ENCODE data around the gene ITIH1.
"Not testable (repeated sequence)": the region's sequence is repeated elsewhere in the genome, so short reads cannot be mapped to it uniquely, and the experiment has no call there.

Gene ITIH1, protein sequence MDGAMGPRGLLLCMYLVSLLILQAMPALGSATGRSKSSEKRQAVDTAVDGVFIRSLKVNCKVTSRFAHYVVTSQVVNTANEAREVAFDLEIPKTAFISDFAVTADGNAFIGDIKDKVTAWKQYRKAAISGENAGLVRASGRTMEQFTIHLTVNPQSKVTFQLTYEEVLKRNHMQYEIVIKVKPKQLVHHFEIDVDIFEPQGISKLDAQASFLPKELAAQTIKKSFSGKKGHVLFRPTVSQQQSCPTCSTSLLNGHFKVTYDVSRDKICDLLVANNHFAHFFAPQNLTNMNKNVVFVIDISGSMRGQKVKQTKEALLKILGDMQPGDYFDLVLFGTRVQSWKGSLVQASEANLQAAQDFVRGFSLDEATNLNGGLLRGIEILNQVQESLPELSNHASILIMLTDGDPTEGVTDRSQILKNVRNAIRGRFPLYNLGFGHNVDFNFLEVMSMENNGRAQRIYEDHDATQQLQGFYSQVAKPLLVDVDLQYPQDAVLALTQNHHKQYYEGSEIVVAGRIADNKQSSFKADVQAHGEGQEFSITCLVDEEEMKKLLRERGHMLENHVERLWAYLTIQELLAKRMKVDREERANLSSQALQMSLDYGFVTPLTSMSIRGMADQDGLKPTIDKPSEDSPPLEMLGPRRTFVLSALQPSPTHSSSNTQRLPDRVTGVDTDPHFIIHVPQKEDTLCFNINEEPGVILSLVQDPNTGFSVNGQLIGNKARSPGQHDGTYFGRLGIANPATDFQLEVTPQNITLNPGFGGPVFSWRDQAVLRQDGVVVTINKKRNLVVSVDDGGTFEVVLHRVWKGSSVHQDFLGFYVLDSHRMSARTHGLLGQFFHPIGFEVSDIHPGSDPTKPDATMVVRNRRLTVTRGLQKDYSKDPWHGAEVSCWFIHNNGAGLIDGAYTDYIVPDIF

GRCh38 chr3:52777127-52777958 is at the start of gene ITIH1:
Gene ITIH1 (plus strand): TSS chr3:52777599. CDS start chr3:52777616, 17 bp downstream.
- Histone ChIP-seq H3K4me3 (ENCODE audit: low read depth in 1 of 2, low read length in 2 of 2) (no peak within 1 kb of the TSS), H3K36me3 (ENCODE audit: control insufficient read depth in 1 of 2, insufficient read depth in 2 of 2, low read length in 2 of 2) (no peaks in the 10 kb centered on the region), H3K27ac (ENCODE audit: low read length) (no peak within 1 kb of the TSS), H3K9me3 (ENCODE audit: control insufficient read depth in 1 of 2, low read length in 2 of 2) (no peaks in the 10 kb centered on the region), H3K27me3 (ENCODE audit: low read depth, low read length) (no peaks in the 10 kb centered on the region), H3K4me1 (ENCODE audit: control insufficient read depth in 1 of 2, insufficient read depth in 2 of 2, low read length in 2 of 2) (no peaks in the 10 kb centered on the region)

GRCh38 chr3:52728753-52729152 is 48.6 kb upstream of the ITIH1 start:
- H3K36me3 ChIP-seq (ENCODE audit: control insufficient read depth in 1 of 2, insufficient read depth in 2 of 2, low read length in 2 of 2) = peaks cover 14 to 33% of the 10 kb centered on the region in 2 donors
- H3K9me3 ChIP-seq (ENCODE audit: control insufficient read depth in 1 of 2, low read length in 2 of 2); H3K4me3 ChIP-seq (ENCODE audit: low read depth in 1 of 2, low read length in 2 of 2); H3K4me1 ChIP-seq (ENCODE audit: control insufficient read depth in 1 of 2, insufficient read depth in 2 of 2, low read length in 2 of 2); H3K27ac ChIP-seq (ENCODE audit: low read length); H3K27me3 ChIP-seq (ENCODE audit: low read depth, low read length): not testable (repeated sequence)

DNA sequence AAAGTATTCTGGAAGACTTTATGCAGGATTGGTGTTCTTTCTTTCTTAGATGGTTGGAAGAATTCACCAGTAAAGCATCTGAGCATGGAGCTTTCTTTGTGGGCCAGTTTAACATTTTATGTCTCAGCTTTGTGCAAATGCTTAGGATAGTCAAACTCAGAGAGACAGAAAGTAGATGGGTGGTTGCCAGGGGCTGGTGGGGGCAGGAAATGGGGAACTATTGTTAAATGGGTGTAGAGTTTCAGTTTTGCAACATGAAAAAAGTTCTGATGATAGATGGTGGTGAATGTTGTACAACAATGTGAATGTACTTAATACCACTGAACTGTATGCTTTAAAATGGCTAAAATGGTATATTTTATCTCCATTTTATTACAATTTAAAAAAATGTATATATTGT is 46.7 kb upstream of the ITIH1 start:
- Histone ChIP-seq H3K4me3 (ENCODE audit: low read depth in 1 of 2, low read length in 2 of 2) (no peak overlapping the region), H3K4me1 (ENCODE audit: control insufficient read depth in 1 of 2, insufficient read depth in 2 of 2, low read length in 2 of 2) (no peaks in the 10 kb centered on the region), H3K27me3 (ENCODE audit: low read depth, low read length) (no peaks in the 10 kb centered on the region), H3K9me3 (ENCODE audit: control insufficient read depth in 1 of 2, low read length in 2 of 2) (no peaks in the 10 kb centered on the region), H3K27ac (ENCODE audit: low read length) (no peak overlapping the region), H3K36me3 (ENCODE audit: control insufficient read depth in 1 of 2, insufficient read depth in 2 of 2, low read length in 2 of 2) (peaks cover 19 to 46% of the 10 kb centered on the region in 2 donors)

DNA sequence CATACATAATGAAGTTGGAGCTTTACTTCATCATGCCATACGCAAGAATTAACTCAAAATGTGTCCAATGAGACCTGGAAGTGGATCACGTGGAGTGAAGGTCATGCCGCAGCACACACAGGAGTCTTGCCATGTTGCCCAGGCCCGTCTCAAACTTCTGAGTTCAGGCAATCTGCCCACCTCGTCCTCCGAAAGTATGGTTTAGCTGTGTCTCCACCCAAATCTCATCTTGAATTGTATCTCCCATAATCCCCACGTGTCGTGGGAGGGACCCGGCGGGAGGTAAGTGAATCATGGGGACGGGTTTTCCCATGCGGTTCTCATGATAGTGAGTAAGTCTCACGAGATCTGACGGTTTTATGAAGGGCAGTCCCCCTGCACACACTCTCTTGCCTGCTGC is 45.8 kb upstream of the ITIH1 start:
- no peaks in the 10 kb centered on the region for H3K9me3 ChIP-seq (ENCODE audit: control insufficient read depth in 1 of 2, low read length in 2 of 2)
- H3K27ac ChIP-seq (ENCODE audit: low read length) = no peak overlapping the region
- peaks cover 20 to 50% of the 10 kb centered on the region in 2 donors for H3K36me3 ChIP-seq (ENCODE audit: control insufficient read depth in 1 of 2, insufficient read depth in 2 of 2, low read length in 2 of 2)
- no peaks in the 10 kb centered on the region for H3K4me1 ChIP-seq (ENCODE audit: control insufficient read depth in 1 of 2, insufficient read depth in 2 of 2, low read length in 2 of 2)
- H3K27me3 ChIP-seq (ENCODE audit: low read depth, low read length) = no peaks in the 10 kb centered on the region
- H3K4me3 ChIP-seq (ENCODE audit: low read depth in 1 of 2, low read length in 2 of 2) = no peak overlapping the region

DNA sequence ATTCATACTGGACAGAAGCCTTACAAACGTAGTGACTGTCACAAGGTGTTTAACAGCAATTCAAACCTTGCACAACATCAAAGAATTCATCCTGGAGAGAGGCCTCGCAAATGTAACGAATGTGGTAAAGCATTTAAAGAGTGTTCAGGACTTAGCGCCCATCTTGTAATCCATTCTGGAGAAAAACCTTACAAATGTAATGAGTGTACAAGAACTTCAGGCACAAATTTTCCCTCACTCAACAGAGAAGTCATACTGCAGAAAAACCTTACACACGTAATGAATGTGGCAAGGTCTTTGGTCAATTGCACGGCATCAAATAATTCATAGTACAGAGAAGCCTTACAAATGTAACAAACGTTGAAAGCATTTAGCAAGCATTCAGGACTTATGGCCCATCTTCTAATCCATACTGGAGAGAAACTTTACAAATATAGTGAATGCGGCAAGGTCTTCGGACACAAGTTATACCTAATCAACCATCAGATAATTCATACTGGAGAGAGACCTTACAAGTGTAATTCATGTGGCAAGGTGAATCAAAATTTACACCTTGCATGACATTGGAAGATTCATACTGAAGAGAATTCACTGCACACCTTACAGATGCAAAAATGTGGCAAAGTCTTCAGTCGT is 44.0 kb upstream of the ITIH1 start:
- H3K36me3 ChIP-seq (ENCODE audit: control insufficient read depth in 1 of 2, insufficient read depth in 2 of 2, low read length in 2 of 2) = peaks cover 20 to 50% of the 10 kb centered on the region in 2 donors
- H3K27ac ChIP-seq (ENCODE audit: low read length) = no peak overlapping the region
- no peaks in the 10 kb centered on the region for H3K9me3 ChIP-seq (ENCODE audit: control insufficient read depth in 1 of 2, low read length in 2 of 2)
- no peaks in the 10 kb centered on the region for H3K4me1 ChIP-seq (ENCODE audit: control insufficient read depth in 1 of 2, insufficient read depth in 2 of 2, low read length in 2 of 2)
- H3K4me3 ChIP-seq (ENCODE audit: low read depth in 1 of 2, low read length in 2 of 2) = no peak overlapping the region
- no peaks in the 10 kb centered on the region for H3K27me3 ChIP-seq (ENCODE audit: low read depth, low read length)

GRCh38 chr3:52739730-52740129 is 37.7 kb upstream of the ITIH1 start:
- Histone ChIP-seq H3K27ac (ENCODE audit: low read length) (no peak overlapping the region), H3K36me3 (ENCODE audit: control insufficient read depth in 1 of 2, insufficient read depth in 2 of 2, low read length in 2 of 2) (peaks cover 26 to 59% of the 10 kb centered on the region in 2 donors), H3K27me3 (ENCODE audit: low read depth, low read length) (no peaks in the 10 kb centered on the region), H3K4me1 (ENCODE audit: control insufficient read depth in 1 of 2, insufficient read depth in 2 of 2, low read length in 2 of 2) (no peaks in the 10 kb centered on the region), H3K4me3 (ENCODE audit: low read depth in 1 of 2, low read length in 2 of 2) (no peak overlapping the region), H3K9me3 (ENCODE audit: control insufficient read depth in 1 of 2, low read length in 2 of 2) (no peaks in the 10 kb centered on the region)

- Histone ChIP-seq H3K27ac (ENCODE audit: low read length) (no peak overlapping the region), H3K27me3 (ENCODE audit: low read depth, low read length) (no peaks in the 10 kb centered on the region), H3K4me1 (ENCODE audit: control insufficient read depth in 1 of 2, insufficient read depth in 2 of 2, low read length in 2 of 2) (no peaks in the 10 kb centered on the region), H3K36me3 (ENCODE audit: control insufficient read depth in 1 of 2, insufficient read depth in 2 of 2, low read length in 2 of 2) (peaks cover 37 to 75% of the 10 kb centered on the region in 2 donors), H3K4me3 (ENCODE audit: low read depth in 1 of 2, low read length in 2 of 2) (no peak overlapping the region), H3K9me3 (ENCODE audit: control insufficient read depth in 1 of 2, low read length in 2 of 2) (no peaks in the 10 kb centered on the region)
Measured at GRCh38 chr3:52742418-52743041, 34.9 kb upstream of the ITIH1 start.

DNA sequence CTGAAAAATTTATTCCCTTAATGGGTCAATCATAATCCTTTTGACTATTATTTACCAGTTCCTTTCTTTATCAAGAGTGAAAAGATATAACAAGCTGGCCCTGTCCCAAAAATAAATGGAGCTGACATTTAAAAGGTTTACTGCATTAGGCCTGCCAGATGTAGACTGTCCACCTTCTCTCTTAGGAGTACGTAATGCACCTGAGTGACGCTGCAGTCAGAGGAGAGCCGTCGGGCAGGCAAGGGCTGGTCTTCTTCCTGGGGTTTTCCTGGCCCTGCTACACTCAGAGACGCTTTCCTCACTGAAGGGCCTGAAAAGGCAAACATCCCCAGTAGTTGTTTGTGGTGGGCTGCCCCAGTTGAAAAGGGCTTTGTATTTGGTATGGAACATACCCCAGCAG is 34.2 kb upstream of the ITIH1 start:
- Histone ChIP-seq H3K4me3 (ENCODE audit: low read depth in 1 of 2, low read length in 2 of 2) (no peak overlapping the region), H3K4me1 (ENCODE audit: control insufficient read depth in 1 of 2, insufficient read depth in 2 of 2, low read length in 2 of 2) (no peaks in the 10 kb centered on the region), H3K9me3 (ENCODE audit: control insufficient read depth in 1 of 2, low read length in 2 of 2) (no peaks in the 10 kb centered on the region), H3K27ac (ENCODE audit: low read length) (no peak overlapping the region), H3K27me3 (ENCODE audit: low read depth, low read length) (no peaks in the 10 kb centered on the region), H3K36me3 (ENCODE audit: control insufficient read depth in 1 of 2, insufficient read depth in 2 of 2, low read length in 2 of 2) (peaks cover 37 to 75% of the 10 kb centered on the region in 2 donors)

DNA sequence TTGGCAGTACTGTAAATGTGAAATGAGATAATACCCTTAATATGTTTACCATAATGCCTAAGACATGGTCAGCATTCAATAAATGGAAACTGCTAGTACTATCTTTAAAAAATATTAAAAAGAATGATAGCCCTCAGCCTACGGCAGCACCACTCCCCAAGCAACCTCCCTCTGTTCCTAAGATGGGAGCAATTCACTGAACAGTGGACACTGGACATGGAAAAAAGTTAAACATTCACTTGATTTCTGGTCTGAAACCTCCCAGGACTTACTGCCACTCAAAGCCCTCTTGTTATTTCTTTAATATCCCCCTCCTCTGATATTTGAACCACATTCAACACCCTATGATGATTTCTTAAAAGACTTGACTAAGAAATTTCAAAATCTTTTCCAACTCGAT is 33.7 kb upstream of the ITIH1 start:
- no peak overlapping the region for H3K4me3 ChIP-seq (ENCODE audit: low read depth in 1 of 2, low read length in 2 of 2)
- H3K36me3 ChIP-seq (ENCODE audit: control insufficient read depth in 1 of 2, insufficient read depth in 2 of 2, low read length in 2 of 2) = peaks cover 41 to 75% of the 10 kb centered on the region in 2 donors
- H3K9me3 ChIP-seq (ENCODE audit: control insufficient read depth in 1 of 2, low read length in 2 of 2) = no peaks in the 10 kb centered on the region
- H3K27ac ChIP-seq (ENCODE audit: low read length) = no peak overlapping the region
- H3K27me3 ChIP-seq (ENCODE audit: low read depth, low read length) = no peaks in the 10 kb centered on the region
- H3K4me1 ChIP-seq (ENCODE audit: control insufficient read depth in 1 of 2, insufficient read depth in 2 of 2, low read length in 2 of 2) = no peaks in the 10 kb centered on the region

DNA sequence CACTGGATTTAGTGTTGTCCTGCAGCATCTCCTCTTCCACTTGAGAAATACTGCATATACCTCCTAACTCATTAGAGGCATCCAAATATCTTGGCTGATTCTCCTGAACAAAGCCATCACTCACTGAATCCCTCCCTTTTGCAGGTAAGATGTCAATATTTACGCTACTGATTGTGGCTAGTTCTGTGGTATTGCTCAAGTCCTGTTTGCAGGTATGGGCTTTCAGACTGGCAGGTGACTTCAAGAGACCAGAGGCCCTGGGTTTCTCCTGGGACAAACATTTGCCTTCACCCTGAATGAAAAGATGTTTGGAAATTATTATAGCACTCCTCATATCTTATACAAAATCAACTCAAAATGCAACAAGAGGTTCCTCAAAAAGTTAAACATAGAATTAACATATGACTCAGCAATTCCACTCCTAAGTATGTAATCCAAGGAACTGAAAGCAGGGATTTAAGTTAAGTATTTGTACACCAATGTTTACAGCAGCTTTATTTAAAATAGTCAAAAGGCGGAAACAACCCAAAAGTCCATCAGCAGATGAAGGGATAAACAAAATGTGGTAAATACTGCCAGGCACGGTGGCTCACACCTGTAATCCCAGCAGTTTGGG is 25.2 kb upstream of the ITIH1 start:
- H3K36me3 ChIP-seq (ENCODE audit: control insufficient read depth in 1 of 2, insufficient read depth in 2 of 2, low read length in 2 of 2) = peaks cover 18 to 62% of the 10 kb centered on the region in 2 donors
- H3K27ac ChIP-seq (ENCODE audit: low read length) = no peak overlapping the region

More for the DNA sequence above, 25.2 kb upstream of the ITIH1 start:
- Histone ChIP-seq H3K4me1 (ENCODE audit: control insufficient read depth in 1 of 2, insufficient read depth in 2 of 2, low read length in 2 of 2) (no peaks in the 10 kb centered on the region), H3K27me3 (ENCODE audit: low read depth, low read length) (no peaks in the 10 kb centered on the region), H3K9me3 (ENCODE audit: control insufficient read depth in 1 of 2, low read length in 2 of 2) (no peaks in the 10 kb centered on the region), H3K4me3 (ENCODE audit: low read depth in 1 of 2, low read length in 2 of 2) (no peak overlapping the region)

Measured in muscle layer of duodenum (tissue), 2 donors.